Epithelial cell of proximal tubule (primary cell): ENCODE measurements around the gene CYP2S1. TPM values are rescaled to one million over a fixed set of nuclear protein-coding genes. Genes with fewer than 3 reads are reported as not detected.
A peak's percentile ranks its signal among the peaks of the same experiment; 100 is the strongest.
"Not testable (repeated sequence)": the region's sequence is repeated elsewhere in the genome, so short reads cannot be mapped to it uniquely, and the experiment has no call there.

Experiments
- DNase-seq: peaks from one replicate; pipeline ENCODE4 v3.0.0-alpha.2; 2011; ENCODE audit warnings: low read depth
- H3K4me3 ChIP-seq: 2 replicates; pipeline ENCODE4 v1.5.1; 2011; ENCODE audit warnings: low read depth, mild to moderate bottlenecking, low read length
- CTCF ChIP-seq: conservative IDR thresholded peaks from 2 replicates; pipeline ENCODE4 v1.5.1; 2012; ENCODE audit warnings: low read depth, mild to moderate bottlenecking, low read length
- total RNA-seq: library from RNA; depleted of rRNA; stranded (reverse); fragments of >200 nt; gene quantifications from 2 replicates; pipeline ENCODE4 v1.2.3, GENCODE V29; 2015

CYP2S1 gene
- 4.9 and 24.7 TPM in 2 replicates for total RNA-seq

GRCh38 chr19:41192574-41193429 is at the start of gene CYP2S1:
CYP2S1 (plus strand) TSS chr19:41193219; CDS start chr19:41193265, 46 bp downstream.
- H3K4me3 ChIP-seq, result peak within 1 kb of the TSS; percentile 38
- TF ChIP-seq CTCF, result no peak
- no peak for DNase-seq

- TF ChIP-seq CTCF, result peak; percentile 82
- no peak overlapping the region for H3K4me3 ChIP-seq
- no peak for DNase-seq
Measured at GRCh38 chr19:41144403-41144802, 48.6 kb upstream of the CYP2S1 start.

GRCh38 chr19:41149831-41150230 is 43.2 kb upstream of the CYP2S1 start:
- no peak for DNase-seq
- no peak overlapping the region for H3K4me3 ChIP-seq
- no peak for TF ChIP-seq CTCF

GRCh38 chr19:41150986-41151385 is 42.0 kb upstream of the CYP2S1 start:
- H3K4me3 ChIP-seq, DNase-seq: not testable (repeated sequence)

GRCh38 chr19:41154060-41154459 is 39.0 kb upstream of the CYP2S1 start:
- no peak for DNase-seq
- no peak for TF ChIP-seq CTCF

GRCh38 chr19:41156207-41156606 is 36.8 kb upstream of the CYP2S1 start:
- no peak overlapping the region for H3K4me3 ChIP-seq
- DNase-seq, result no peak
- TF ChIP-seq CTCF, result peak; percentile 27

More at GRCh38 chr19:41154060-41154459, 39.0 kb upstream of the CYP2S1 start:
- H3K4me3 ChIP-seq, result no peak overlapping the region

GRCh38 chr19:41159881-41160280 is 33.1 kb upstream of the CYP2S1 start:
- no peak for DNase-seq
- no peak for TF ChIP-seq CTCF
- H3K4me3 ChIP-seq, result no peak overlapping the region
